Activated CD4-positive, alpha-beta T cell treated with anti-CD3 and anti-CD28 coated beads for 24 hours (primary cell): ENCODE measurements around the gene UBD.

Source experiments
- DNase-seq, 2 donors: peaks; one replicate each; pipeline ENCODE4 v3.0.0-alpha.2; 2020; ENCODE audit warnings: low read depth in 2 of 2

Gene UBD

DNA sequence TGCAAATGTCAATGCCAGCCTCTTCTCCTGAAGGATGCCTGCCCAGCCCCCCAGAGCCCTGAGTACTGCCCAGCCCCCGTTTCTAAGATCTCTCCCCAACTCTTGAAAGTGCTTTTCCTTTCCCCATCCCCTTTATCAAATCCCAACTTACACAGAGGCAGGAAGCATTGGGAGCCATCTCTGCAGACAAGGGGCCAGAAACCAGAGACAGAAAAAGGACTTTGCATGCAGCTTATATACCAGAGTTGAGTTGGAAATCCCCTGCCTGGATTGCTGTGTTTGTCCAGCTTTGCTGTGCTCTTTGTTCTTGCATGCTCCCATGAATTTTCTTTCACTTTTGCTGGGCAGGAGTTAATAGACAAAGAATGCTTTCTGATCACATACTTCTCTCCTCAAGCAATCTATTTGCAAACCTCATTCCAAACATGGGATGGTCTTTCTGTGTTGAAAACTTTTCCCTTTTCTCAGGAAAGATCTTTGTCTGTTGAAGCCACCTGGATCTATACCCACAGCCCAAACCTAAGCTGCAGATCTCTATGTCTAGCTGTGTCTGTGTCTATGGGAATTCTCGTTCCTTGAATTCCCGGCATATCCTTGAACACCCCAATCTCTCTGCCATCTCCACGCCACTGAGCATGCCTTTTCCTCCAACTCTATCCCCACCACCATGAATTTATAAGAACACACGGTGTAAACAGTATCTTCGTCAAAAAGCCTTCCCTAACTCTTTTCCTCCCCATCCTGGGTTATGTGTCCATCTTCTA lies at the start of gene UBD:
TSS of gene UBD (minus strand) at position 209 of the 764 bp plus-strand sequence. CDS start at position 178, 31 bp downstream.
- no peak for DNase-seq

DNA sequence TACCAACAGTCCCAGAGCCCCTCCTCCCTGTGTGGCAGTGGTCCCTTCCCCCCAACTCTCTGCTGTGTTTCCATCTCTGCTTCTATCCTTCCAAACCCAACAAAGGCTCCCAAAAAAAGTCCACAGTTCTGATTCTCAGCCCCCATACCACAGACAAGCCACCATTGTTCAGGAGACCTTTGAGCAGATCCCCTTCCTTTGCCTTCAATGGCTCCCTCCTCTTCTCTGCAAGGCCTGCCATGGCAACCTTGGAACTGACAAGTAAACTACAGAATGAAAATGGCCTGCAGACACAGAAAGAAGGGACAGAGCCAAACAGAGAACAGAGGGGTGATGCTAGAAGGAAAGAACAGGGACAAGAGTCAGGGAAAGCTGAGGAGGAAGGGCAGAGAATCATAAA lies 48.6 kb upstream of the UBD start:
- no peak for DNase-seq

DNA sequence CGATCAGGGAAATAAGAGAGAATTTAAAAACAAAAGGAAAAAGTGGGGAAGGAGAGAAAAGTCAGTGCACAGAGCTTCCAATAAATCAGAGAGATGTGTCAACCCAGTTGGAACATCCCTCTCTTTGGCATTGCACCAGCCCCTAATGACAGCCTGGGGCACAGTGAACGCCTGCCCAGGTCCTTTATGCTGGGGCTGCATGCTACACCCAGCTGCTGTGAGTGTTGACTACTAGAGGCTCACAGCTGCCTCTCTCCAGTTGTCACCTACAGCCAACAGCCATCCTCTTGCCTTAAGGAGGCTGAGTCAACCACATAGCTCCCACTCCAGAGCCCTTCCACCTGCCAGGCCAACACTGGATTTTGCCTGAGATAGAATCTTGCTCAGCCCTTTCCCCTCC lies 44.4 kb upstream of the UBD start:
- no peak for DNase-seq

DNA sequence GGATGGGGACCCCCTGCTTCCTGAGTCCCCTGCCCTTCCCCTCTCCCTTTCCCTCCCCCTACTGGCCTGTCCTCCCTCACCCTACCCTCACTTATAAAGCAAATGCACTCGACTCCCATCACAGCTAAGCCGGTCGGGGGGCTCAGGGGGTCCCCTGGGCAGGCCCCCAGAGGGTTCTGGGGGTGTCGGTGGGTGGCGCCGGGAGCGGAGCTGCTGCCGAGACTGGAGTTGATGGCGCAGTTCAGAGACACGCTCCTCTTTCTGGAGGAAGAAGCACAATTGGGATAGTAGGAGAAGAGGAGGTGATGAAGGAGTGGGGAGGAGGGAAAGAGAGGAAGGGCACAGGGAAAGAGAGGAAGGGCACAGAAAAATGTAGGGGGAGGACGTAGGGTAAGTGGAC lies 43.9 kb upstream of the UBD start:
- no peak for DNase-seq

DNA sequence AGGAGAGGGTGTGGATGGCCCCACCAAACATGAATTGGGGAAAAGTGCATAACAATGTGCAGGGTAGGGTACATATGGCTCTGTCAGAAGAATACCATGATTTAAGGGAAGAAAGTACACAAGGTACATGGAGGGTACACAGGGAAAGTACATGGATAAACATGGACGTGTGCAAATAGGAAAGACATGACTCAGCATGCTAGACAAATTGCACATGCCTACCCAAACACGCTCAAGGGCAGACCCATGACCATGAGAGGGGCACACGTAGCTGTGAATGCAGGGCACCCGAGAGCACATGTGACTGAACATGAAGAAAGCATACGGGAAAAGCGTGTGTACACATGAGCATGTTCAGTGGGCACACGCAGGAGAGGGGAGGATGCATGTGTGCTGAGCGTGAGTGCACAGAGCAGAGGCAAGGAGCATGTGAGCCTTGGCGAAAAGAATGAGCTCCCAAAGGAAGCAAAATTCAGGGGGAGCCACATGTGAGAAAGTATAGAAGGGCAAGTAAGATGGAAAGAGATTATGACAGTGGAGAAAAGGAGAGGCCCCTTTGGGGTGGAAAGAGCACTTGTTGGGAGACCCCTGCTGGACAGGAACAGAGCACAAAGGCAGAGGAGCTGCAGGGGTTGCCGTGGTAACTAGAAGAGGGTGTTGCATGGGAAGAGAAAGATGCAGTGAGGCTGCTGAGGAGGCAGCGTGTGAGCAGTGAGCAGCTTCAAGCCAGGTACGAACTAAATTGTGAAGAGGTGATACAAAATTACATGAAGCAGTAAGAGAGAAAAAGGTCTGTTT lies 43.2 kb upstream of the UBD start:
- DNase-seq, result no peak

DNA sequence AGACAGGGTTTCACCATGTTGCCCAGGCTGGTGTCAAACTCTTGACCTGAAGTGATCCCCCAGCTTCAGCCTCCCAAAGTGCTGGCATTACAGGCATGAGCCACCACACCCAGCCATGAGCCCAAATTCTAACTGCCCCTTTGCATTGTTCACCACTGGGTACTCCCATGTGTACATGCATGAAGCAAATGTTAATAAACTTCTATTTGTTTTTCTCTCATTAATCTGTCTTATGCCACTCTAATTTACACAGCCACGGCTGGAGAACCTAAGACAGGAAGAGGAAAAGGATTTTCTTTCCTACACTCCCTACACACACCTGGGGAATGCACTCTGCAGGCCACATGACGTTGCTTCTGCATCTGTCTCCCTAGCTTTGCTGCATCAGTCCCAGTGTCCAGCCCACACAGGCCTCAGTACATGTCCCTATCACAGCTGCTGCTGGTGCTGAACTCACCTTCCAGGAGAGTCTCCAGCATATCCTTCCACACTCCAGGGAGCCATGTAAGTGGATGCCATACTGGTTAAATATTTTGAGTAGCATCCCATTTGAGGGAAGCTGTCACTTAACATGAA lies 38.7 kb upstream of the UBD start:
- no peak for DNase-seq

DNA sequence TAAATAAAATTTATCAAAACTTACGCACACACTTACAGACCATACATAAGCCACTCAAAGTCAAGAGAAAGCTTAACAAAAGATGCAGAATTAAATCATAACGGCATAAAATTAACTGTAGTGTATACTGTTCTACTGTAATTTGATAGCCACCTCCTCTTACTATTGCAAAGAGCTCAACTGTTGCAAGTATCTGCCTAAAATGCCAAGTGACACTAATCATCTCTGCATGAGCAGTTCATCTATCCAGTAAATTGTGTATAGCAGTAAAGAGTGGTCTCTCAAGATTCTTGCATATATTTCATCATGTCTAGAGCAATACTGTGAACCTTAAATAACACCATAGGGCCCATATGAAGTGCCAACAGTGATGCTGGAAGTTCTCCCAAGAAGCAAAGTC lies 37.7 kb upstream of the UBD start:
- DNase-seq, result no peak

DNA sequence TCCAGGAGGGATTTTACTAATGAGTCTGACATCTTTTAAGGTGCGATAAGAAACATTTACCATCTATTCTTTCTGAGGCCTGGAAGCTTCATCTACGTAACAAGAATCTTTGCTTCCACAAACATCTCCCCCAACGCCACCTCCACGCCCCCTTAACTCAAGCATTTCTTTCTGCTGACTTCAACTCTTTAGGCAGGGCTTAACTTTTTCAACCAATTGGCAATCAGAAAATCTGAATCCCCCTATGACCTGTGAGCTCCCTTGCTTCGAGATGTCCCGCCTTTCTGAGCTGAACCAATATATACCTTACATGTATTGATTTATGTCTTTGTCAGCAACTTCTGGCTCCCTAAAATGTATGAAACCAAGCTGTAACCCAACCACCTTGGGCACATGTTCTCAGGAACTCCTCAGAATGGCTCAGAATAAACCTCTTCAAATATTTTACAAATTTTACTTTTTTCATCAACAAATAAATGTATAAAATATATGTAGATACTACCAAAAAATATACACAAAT lies 36.9 kb upstream of the UBD start:
- no peak for DNase-seq

DNA sequence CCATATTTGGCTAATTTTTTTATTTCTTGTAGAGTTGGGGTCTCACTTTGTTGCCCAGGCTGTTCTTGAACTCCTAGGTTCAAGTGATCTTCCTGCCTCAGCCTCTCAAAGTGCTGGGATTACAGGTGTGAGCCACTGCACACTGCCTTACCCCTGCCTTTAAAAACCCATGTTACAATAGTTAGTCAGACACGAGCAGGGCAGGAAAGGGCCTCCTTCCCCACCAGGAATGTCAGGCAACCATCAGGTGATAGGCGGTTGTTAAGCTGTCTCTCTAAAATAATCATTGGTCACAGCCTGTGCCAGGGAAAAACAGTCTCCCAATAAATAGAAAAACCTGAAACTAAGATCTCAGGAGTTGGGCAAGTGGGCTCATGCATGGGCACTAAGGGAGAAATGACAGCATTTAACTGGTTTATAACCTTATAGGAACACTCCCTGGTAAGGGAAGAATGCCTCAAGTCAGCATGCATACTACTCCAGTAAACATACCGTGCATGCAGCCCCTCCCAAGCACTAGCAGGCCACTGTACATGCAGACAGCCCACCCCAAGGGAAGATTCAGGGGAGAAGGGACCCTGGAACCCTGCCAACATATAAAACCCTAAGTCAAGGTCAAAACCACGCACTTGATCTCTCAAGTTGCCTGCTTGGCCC lies 33.8 kb upstream of the UBD start:
- no peak for DNase-seq

DNA sequence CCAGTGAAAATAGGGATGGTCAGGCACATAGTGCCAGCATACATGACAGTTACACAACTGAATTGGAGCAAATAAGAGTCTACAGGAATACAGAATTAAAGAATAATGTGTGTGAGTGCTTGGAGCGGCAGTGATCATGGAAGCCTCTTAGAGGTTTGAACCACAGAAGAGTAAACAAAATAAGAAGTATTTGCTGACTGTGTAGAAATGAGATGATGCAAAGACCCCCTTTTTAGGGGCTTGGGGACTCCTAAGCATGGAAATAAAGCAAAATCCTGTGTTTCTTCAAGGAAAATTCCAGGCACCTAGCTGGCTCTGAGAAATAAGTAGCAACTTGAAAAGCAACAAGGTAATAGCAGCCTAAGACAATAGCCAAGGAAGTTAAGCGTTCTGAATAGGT lies 32.1 kb upstream of the UBD start:
- DNase-seq, result no peak

DNA sequence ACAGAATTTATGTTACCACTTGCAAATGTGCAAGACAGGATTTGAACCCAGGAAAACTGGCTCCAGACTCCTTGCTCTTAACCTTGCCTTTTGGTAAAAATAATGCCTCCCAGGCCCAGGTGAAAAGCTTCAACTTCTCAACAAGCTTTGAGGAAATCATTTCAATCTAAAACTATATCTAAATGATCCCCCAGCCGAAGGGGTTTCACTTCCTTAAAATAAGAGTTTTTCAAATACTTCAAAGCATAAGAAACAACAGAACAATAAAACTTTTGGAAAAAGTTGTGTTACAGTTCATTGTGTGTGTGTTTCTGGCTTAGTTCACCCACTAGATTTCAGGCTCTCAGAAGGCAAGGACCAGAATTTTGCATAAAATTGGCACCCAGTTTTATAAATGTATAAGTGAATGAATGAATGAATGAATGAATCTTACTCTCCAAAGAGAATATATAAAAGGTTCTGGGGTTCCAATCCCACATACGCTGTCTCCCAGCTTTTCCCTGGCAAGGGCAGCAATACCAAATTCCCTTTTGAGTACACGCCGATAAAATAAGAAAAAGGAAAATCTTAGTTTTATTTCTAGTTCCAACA lies 30.8 kb upstream of the UBD start:
- no peak for DNase-seq

DNA sequence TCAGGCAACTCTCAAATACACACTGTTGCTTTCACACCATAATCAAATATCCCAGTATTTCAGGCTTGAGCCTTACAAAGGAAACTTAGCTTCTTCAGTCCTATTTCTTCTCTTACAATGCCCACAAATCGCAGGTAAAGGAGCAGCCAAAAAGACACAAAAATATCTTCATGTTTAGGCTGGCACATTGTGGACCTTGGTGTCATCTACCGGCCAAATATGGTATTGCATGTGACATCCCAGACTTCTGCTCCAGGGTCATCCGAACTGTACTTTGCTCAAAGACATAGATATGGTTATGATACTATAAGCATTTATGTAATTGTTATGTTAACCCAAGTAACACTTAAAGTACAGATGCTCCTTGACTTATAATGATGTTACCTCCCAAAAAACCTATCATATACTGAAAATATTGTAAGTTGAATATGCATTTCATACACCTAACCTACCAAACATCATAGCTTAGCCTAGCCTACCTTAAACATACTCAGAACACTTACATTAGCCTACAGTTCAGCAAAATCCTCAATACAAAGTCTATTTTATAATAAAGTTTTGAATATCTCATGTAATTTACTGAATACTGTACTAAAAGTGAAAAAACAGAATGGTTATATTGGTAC lies 30.0 kb upstream of the UBD start:
- DNase-seq, result peak; percentile 27 to 36

DNA sequence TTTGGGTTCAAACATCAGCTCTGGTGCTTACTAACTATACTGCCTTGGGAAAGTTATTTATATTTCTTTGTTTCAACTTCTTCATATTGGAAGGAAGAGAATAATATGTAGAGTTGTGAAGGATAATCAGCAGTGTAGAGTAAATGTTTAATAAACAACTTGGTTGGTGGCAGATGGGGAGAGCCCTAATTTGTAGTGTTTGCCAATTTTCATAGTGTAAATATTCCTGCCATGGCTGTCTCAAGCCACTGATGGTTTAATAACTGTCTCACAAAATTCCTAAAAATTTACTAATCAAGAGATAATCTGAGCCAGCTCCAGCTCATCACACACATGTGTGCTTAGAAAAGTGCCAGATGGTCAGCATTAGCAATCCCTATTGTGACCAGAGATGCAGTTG lies 25.3 kb upstream of the UBD start, which contains the start of gene OR2H2:
TSS of gene OR2H2 (plus strand) at position 301 of the 400 bp plus-strand sequence. CDS start 2,824 bp downstream, outside the sequence.
- no peak for DNase-seq

DNA sequence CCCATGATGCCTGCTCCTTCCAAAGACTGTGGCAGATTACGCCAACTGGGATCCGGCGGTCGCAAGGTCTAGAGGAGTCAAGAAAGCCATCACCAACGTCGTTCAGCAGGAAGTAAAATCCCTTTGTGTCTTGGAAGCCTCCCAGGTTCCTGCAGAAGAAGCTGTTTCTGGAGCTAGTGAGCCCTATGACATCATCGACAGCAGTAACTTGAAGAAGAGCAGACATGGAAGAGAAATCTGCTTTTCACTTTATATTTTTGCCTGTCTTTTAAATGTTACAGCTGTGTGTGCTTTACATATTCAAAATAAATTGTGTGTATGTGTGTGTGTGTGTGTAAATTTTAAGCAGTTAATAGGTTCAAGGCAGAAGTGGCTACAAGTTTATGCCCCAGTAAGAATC lies 18.0 kb upstream of the UBD start:
- DNase-seq, result no peak

DNA sequence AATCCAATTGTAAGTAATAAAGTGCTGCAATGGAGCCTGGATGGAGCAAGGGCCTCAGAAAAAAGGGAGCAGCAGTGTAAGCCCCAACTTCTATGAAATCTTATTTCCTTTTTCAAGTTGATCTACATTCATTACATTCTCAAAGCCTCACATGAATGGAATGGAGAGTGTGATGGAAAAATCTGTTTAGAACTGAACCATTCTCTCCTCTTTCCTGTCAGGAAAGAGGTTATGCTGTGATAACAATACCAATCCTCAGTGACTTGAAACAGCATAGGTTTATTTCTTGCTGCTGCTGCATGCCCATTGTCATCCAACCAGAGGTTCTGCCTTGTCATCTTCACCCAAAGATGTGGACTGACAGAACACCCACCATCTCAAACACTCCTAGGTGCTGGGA lies 16.5 kb upstream of the UBD start:
- DNase-seq, result no peak

DNA sequence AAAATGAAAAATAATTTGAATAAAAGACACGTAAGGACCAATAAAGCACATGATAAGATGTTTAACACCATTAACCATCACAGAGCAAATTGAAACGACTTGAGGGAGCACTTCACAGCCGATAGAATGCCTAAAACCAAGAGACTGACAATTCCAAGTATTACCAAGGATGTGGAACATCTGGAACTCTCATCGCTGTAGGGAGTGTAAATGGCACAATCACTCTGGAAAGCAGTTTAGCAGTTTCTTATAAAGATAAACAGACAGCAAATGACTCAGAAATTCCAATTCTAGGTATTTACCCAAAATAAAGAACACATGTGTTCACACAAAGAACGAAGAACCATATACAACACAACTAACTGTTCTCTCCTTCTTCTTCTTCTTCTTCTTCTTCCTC lies 8.5 kb upstream of the UBD start:
- DNase-seq, result no peak

DNA sequence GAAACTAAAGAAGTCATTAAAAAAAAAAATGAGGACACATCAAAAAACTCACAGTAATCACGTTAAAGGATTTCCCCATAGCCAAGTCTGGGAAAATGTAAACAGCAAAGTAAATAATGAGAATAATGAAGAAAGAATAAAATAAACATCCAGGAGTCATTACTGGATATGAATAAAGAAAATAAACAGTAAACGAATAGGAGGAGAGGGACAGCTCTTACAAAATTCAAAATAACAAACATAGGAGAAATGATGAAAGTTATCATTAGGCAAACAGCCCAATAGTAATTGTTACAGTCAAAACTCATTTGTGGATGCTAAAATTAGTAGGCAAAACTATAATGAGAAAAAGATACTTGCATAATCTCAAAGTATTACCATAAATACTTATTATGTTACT lies 8.0 kb upstream of the UBD start:
- no peak for DNase-seq

DNA sequence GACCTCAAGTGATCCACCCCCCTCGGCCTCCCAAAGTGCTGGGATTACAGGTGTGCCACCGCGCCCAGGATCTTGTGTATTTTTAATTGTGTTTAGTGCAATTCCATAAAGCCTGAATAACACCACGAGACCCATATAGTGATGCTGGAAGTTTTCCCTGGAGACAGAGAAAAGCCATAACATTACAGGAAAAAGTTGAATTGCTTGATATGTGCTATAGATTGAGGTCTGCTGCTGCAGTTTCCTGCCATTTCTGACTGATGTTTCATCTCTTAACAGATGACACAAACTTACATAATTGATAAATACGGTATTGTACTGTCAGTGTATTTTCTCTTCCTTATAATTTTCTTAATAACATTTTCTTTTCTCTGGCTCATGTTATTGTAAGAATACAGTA lies 7.3 kb upstream of the UBD start:
- no peak for DNase-seq

DNA sequence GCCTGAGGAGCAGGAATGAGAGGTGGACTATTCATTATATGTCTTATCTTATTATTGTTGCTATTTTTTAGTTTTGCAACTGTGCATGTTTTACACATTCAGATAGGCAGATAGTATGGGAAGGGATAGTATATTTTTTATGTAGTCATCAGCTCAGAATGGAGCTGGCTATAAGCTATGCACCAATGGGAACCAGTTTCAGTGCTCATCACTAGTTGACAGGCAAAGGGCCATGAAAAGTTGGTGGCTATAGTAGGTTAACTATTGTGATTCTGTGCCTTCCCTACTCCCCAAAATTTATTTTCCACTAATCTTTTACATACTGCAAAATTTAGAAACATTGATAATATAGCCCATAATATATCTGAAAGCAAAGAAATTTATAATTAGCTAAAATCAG lies 5.3 kb upstream of the UBD start:
- DNase-seq, result no peak

DNA sequence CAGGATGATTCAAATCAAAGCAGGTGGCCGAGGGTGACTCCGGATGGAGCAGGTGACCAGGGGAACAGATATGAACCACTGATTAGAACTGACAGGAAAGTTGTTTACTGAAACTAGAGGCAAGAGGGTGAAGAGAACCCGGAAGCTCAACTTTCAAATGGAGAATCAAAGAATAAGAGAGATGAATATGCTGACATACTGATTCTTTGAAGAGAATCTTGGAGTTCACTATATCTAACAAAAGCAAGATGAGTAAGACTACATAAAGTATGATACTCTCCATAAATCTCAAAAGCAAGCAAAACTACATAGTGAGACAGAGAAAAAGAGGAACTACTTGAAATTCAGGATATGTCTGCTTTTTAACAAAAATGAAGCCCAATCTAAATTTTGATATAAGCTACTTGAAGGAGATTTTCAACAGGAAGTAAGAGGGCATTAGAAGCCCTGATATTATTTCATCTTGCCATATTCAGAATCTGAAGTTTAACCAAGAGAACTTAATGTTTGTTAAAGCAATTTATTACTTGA lies 4.0 kb upstream of the UBD start:
- DNase-seq, result no peak

DNA sequence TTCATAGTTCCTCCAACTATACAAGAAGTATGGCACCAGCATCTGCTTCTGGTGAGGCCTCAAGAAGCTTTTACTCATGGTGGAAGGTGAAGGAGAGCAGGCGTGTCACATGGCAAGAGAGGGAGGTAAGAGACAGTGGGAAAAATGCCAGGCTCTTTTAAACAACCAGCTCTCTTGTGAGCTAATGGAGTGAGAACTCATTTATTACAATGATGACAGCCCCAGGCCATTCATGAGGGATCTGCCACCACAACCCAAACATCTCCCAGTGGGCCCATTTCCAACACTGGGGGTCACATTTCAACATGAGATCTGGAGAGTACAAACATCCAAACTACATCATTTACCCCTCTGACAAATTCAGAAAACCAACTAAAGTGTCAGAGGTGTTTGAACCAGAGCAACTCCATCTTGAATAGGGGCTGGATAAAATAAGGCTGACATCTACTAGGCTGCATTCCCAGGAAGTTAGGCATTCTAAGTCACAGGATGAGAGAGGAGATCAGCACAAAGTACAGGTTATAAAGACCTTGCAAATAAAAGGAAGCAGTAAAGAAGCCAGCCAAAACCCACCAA lies 2.2 kb upstream of the UBD start:
- DNase-seq, result no peak
